ENCODE results near the gene REG1A.

DNA sequence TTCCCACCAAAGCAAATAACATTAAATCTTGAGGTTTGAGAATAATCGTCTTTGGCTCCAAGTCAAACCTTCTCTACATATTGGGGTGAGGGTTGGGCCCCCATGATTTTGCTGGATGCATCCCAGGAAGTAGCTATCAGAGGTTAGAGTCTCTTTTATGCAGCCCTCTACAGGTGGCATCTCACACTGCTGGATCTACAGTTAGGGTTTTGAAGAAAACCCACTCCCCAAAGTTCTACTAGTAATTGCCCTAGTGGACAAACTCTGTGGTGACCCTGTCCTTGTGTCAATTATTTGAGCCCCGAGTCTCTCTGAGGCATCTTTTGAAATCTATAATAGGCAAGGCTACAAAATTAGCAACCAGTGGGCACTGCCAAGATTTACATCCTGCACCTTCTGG, 15.0 kb upstream of the REG1A start:
- TF ChIP-seq CTCF (conservative IDR thresholded peaks at IDR 0.05; ENCODE audit: low read length) (no peak), EZH2phosphoT487 (IDR thresholded peaks at IDR 0.05; ENCODE audit: borderline replicate concordance) (no peak)

Measured in Loucy (cell line).